ENCODE data around the gene FAM20C.

DNA sequence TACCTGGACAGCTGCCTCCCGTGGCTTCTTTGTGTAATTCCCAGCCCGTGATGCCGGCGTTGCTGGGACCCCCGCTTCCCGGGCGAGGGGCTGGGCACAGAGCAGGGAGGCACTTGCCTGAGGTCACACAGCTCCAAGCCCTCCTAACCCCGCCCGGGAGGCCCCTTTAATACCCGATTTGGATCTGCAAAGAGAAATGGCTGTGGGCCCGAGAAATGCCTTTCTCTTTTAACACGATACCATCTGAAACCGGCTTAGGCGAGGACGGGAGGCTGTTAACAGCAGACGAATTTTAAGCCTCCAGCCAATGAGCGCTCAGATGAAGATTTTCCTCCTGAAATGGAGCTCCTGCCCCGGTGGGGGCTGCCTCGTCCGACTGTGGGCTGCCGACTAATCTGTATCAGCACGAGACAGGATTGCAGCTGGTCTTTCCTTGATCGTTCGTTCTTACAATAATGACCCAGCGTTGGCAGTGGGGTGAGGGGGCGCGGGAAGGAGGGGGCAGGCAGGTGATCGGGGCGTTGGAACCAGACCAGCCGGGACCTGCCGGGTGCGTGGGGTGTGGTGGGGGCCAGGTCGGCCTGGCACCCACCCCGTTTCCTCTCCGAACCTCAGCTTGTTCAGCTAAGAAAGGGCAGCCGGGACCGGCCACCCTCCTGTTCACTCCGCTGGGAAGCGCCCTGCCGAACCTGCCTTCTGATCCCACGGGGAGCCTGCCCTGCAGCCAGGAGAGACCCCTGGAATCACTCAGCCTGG, 61.4 kb downstream of the FAM20C start:
- TF ChIP-seq, protein P1, sequence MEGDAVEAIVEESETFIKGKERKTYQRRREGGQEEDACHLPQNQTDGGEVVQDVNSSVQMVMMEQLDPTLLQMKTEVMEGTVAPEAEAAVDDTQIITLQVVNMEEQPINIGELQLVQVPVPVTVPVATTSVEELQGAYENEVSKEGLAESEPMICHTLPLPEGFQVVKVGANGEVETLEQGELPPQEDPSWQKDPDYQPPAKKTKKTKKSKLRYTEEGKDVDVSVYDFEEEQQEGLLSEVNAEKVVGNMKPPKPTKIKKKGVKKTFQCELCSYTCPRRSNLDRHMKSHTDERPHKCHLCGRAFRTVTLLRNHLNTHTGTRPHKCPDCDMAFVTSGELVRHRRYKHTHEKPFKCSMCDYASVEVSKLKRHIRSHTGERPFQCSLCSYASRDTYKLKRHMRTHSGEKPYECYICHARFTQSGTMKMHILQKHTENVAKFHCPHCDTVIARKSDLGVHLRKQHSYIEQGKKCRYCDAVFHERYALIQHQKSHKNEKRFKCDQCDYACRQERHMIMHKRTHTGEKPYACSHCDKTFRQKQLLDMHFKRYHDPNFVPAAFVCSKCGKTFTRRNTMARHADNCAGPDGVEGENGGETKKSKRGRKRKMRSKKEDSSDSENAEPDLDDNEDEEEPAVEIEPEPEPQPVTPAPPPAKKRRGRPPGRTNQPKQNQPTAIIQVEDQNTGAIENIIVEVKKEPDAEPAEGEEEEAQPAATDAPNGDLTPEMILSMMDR (IDR thresholded peaks at IDR 0.05) = no peak
- no peak for TF ChIP-seq POLR2A (IDR thresholded peaks at IDR 0.05)

Data from upper lobe of left lung (tissue), 4 donors.